NCI-H1694 treated with DMSO at 0.1 percent for 48 hours (cell line): ENCODE results near the gene STOM.

Experiments
- DNase-seq: peaks from one replicate; lab custom pipeline; 2025; lab: John Stamatoyannopoulos, UW

The STOM gene

DNA sequence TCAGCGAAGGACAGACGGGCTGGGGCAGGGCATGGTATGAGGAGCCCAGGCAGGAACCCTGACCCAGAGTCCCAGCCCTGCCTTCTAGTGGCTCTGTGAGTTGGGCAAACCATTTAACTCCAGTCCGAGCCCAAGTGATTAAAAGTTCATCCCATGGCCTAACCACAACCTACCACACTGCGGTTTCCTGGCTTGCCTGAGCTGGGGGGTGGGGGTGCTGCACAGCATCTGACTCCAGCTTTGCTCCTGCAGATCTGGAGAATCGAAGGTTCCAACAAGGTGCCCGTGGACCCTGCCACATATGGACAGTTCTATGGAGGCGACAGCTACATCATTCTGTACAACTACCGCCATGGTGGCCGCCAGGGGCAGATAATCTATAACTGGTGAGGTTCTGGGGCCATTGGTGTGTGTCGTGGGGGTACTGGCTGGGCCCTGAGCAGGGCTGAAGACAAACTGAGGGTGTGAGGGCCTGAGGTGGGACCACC is 49.0 kb downstream of the STOM start:
- no peak for DNase-seq

DNA sequence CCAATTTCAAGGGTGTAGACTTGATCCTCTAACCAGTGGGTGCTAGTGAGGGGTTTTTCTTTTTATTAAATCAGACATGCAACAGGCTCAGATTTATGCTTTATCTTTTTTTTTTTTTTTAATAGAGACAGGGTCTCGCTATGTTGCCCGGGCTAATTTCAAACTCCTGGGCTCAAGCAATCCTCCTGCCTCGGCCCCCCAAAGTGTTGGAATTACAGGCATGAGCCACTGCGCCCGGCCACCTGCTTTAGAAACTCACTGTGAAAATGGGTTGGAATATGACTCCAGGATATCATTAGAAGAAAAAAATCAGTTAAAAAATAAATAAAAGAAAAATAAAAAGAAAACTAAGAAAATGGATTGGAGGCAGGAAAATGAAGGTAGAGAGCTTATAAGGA is 50.7 kb downstream of the STOM start:
- DNase-seq: no peak

DNA sequence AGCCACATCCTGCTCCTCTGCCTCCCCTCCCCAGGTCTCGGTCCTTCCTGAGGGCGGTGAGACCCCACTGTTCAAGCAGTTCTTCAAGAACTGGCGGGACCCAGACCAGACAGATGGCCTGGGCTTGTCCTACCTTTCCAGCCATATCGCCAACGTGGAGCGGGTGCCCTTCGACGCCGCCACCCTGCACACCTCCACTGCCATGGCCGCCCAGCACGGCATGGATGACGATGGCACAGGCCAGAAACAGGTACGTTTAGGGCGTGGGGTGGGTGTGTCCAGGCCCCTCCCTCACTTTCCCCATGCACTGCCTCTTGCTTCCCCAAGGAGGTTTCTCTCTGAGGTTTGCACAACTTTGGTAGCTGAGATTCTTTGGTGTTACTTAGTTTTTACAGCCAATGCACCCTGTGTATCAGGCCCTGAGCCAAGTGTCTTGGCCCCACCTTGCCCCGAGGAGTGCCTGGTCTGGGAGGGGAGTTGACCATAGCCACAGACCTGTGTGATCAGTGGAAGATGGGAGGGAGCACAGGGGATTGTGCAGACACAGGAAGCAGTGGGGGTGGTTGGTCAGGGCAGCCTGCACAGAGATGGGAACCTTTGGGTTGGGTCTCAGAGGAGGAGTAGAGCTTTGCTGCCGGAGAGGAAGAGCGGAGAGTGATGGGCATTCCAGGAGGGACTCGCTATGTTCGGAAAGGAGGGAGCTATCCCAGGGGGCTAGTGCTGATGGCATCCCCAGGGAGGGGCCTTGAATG is 51.2 kb downstream of the STOM start:
- DNase-seq: no peak

DNA sequence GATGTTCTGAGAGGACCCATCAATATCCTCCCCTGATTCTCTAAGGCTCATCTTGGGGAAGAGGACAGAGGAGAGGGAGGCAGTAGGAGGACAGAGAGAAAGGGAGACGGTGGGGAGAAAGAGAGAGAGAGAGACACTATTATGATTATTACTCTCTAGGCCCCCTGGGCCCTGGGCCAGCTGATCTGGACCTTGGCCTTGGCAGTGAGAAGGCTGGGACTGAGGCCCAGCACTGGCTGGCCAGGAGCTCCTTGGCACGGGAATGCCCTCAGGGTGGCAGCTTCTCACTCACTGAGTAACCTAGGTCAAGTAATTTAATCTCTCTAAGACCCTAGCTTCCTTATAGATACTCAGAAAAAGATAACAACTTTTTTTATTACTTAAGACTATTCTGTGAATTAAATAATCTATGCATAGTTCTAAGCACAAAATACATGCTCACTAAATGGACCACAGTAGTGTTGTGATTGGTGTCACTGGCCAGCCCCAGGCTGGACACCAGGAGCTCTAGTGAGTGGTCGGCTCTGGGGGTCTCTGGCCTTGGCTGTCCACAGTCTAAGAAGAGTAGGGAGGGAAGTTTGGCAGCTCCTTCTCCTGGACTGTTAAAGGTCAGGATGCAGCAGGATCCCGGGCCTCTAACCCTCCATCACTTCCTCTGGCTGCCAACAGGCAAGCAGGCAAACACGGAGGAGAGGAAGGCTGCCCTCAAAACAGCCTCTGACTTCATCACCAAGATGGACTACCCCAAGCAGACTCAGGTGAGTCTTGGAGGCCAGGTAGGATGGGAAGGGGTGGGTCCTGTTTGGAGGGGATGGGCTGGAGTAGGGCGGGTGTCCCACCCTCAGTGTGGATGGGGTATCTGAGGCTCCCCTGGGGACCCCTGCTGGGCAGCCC is 52.1 kb downstream of the STOM start:
- DNase-seq: no peak

DNA sequence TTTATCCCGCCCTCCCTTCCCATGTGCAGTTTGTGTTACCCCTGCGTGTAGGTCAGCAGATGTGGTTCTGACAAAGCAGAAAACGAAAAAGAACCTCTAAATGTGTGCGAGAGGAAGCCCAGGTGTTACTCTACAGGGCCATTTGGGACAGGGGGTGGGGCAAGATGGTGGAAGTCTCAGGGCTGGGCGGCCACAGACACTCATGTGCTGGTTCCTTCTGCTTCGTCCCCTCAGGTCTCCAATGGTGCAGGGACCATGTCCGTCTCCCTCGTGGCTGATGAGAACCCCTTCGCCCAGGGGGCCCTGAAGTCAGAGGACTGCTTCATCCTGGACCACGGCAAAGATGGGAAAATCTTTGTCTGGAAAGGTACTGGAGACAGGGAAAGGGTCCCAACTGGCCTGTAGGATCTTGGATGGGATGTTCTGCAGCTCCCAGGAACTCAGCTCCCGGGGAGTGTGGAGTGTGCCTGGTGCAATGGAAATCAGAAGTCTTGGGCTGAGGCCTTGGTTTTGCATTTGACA is 53.1 kb downstream of the STOM start:
- DNase-seq: no peak

DNA sequence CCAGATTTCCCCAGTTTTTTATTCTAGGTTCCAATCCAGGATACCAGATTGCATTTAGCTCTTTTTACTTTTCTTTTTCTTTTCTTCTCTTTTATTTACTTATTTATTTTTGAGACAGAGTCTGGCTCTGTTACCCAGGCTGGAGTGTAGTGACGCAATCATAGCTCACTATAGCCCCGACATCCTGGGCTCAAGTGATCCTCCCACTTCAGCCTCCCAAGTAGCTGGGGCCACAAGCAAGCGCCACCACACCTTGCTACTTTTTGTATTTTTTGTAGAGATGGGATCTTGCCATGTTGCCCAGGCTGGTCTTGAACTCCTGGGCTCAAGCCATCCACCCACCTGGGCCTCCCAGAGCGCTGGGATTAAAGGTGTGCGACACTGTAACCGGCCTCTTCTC is 53.7 kb downstream of the STOM start:
- no peak for DNase-seq

DNA sequence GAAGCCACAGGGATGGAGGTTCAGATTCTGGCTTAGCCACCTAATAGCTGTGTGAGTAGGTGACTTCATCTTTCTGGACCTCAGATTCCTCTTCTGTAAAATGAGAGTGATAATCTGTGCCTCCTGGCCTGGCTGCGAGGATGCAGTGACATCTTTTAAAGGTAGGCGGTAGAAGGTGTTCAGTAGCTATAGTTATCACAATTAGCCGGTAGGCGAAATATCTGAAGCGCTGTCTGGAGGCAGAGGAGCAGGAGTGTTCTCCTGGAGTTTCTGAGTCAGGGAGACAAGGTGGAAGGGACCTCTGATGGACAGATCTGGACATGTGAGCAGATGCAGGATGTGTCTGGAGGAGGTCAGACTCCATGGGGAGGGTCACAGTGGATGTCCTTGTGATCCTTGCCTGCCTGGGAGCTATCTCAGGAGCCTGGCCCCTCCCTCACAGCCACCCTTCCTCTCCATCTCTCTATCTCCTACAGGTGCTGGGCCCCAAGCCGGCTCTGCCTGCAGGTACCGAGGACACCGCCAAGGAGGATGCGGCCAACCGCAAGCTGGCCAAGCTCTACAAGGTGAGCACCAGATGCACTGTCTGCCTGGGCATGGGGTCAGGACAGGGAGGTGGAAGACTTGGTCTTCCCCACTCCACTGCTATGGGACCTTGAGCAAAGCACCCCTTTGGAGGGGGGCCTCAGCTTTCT is 56.4 kb downstream of the STOM start:
- DNase-seq: no peak

DNA sequence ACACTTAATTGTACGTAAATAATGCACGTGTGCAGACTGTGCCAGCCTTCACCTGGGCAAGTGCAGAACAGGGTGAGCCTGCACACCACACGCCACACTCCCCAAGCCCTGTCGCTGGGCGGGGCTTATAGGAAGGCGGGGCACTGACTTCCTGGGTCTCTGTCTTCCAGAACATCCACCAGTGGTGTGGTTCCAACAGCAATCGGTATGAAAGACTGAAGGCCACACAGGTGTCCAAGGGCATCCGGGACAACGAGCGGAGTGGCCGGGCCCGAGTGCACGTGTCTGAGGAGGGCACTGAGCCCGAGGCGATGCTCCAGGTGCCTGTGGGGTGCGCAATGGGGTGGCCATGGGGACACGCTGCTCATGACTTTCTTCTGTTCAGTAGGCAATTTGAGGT is 57.9 kb downstream of the STOM start:
- DNase-seq: no peak

DNA sequence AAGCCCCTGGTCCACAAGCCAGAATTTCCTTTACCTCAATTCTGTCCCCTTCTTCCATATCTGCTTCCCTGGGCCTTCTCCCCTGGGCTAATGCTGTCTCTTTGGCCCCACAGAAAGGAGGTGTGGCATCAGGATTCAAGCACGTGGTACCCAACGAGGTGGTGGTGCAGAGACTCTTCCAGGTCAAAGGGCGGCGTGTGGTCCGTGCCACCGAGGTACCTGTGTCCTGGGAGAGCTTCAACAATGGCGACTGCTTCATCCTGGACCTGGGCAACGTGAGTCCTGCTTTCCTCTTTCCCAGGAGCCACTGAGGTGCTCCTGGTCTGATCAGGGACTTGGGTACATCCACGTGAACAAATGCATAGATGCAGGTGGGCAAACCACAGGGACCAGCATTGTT is 59.5 kb downstream of the STOM start:
- DNase-seq: no peak

DNA sequence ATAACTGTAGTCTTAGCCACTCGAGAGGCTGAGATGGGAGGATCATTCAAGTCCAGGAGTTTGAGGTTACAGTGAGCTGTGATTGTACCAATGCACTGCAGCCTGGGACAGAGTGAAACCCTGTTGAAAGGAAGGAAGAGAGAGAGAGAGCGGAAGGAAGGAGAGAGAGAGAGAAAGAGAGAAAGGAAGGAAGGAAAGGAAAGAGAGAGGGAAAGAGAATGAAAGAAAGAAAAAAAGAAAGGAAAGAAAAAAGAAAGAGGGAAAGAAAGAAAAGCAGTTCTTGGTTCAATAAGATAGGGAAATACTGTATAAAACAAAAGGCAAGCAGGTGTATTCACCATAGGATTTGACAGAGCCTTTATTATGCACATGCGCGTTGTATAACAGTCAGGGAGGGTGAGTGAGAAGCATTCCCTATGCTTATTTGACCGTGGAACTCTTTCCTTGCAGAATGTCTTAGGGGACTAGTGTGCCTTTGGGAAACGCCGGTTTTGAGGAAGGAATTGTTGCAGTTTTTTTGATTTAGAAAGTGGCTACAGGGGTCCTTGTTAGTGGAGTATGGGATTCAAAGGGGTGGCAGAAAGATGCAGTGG is 60.1 kb downstream of the STOM start:
- DNase-seq: no peak

DNA sequence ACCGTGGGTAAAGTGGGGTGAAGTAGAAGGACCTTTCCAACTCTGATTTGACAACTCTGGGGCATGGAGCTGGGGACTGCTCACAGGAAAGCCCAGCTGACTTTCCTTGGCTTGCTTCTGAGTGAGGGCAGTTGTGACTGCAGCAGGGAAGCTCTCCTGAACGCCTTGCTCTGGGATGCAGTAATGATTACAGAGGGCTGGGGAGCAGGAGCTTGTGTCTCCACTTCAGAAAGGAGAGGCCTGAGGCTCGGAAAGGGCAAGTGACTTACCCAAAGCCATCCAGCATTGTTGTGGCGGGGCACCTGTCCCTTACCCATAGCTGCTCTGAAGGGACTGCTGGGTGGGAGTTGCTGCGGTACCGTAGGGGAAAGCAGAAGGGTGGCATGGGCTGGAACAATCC is 60.9 kb downstream of the STOM start:
- no peak for DNase-seq

DNA sequence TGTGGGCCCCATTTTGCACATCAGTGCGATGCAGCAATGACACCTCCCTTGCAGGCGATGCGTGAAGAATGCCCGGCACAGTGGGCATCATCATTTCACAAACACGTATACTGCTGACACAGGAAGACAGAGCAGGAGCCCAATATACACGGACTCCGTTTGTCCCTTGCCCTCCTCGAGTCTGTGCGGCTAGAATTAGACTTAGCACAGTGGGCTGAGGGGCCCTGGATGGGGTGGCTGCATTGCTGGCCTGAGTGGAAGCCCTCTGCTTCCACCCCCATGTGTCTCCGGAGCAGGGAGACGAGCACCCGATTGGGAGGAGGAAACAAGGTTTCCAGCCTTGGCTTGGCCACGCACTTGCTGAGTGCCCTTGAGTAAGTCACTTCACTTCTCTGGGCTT is 61.3 kb downstream of the STOM start:
- no peak for DNase-seq

DNA sequence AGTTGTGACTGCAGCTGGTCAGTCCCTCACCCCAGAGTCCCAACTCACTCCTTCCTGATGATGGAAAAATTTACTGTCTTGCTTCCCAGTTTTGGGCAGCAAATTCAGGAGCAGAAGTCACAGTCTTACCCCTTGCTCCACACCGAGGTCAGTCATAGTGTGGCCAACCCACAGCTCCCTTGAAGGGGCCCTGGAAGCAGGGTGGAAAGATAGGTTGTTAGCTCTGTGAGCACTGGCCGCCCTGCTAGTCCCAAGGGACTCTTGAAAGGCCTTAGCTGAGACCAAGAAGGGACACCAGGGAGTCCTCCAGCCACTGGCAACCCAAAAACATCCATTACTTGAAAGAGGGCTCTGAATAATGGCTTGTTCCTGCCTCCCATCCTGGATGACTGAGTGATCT is 62.1 kb downstream of the STOM start:
- no peak for DNase-seq

DNA sequence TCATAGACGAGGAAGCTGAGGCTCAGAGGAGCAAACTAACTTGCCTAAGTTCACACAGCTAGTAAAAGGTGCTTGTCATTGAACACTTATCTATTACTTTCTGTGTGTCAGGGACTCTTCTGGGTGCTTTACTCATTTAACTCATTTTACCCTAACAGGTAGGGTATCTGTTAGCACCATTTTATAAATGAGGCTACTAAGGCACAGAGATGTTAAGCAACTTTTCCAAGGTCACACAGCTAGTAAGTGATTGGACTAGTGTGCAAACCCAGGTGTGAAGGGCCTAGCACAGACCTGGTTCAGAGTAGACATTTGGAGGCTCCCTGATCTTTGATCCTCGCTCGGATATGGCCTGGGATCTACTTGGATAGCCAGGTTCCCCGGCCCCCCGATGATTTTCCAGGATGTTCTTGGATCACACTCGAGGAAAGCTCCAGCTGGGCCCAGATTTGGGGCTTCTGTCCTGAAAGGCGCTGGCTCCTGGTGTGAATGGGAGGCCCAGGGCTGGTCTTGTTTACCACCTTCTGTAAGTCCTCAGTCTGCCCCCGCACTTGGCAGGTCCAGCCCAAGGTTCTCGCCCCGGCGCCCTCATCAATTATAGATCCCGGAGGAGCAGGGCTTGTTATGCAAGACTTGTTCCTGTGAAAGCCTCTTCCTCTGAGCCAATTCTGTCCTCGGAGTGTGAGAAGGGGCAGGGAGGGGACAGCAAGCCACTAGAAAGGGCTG is 64.6 kb downstream of the STOM start:
- no peak for DNase-seq

DNA sequence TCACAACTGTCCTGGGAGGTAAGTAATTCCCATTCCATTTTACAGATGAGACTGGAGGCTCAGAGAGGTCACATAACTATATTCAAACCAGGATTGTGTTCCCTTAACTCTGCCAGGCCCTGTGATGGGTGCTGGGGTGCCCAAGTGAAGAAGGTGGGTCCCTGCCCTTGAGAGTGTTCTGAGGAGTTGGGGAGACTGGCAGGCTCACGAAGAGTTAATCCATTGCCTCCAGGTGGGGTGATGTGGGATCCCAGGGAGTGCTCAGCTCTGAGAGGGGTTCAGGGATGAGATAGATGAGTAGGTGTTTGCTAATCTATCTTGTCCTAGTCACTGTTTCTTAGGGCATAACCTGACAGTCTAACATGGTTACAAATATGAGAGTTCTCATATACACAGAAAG is 65.3 kb downstream of the STOM start:
- no peak for DNase-seq

DNA sequence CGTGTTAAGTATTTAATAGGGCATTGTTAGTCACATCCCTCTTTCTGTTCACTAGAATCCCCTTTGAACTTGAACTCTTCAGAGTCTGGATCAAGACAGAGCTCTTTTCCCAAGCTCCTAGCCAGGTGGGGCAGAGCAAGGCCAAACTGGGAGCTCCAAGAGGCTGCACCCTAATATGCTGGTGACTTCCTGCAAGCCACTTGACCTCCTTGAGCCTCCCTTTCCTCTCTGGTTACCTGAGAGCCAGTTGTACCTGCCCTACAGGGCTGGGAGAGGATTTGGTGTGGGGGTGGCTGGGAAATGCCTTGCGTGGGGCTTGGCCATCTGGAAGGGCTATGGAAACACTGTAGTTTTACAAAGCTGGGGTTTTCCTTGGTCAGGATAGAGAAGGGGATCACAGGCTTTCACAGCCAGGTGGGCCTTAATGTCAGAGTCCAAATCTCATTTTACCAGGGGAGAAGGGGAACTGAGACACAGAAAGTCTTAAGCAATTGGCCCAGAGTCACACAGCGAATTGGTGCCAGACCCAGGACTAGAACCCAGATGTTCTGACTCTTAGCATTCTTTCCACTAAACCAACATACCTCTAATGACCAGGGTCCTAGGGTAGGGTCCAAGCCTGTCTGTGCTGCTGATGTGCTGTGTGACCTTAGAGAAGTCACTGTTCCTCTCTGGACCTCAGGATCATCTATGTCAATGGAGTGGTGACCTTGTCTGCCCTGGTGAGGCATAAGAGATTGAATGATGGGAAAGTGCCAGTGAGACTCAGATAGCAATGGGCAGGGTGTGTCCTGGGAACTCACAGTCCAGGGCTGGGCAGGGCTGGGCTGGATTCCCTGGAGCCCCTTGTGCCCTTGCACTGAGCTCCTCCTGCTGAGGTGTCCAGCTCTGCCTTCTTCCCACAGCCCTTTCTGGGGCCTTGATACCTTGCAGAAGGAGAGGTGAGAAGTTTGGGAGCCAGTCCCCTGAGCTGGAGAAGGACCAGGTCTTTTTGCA is 66.3 kb downstream of the STOM start:
- no peak for DNase-seq

DNA sequence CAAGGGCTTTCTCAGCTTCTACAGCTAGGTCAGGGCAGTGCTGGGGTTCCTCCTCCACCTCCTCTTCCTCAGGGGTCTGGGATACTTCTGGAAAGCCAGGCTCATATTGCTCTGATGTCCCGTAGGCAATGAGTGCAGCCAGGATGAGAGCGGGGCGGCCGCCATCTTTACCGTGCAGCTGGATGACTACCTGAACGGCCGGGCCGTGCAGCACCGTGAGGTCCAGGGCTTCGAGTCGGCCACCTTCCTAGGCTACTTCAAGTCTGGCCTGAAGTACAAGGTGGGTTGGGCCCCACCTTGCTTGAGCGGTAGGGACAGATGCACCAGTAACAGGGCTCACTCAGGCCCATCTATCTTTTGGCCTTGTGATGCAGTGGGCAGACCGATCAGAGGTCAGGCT is 67.3 kb downstream of the STOM start:
- no peak for DNase-seq

DNA sequence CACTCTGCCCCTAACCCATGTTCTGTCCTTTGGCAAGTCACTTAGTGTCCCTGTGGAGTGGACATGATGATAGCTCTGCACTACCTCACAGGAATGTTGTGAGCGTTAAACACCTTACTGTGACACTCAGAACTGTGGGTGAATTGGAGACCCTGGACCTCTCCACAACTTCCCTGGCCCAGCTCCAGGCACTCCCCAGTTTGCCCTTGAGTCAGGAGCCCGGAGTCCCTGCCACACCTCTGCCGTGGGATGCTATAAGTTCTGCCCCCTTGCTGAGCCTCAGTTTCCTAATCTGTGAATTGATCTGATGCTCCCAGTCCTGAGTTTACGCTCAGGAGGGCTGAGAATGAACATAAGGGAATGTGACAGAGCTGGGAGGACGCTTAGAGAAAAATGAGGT is 67.7 kb downstream of the STOM start:
- DNase-seq: no peak

DNA sequence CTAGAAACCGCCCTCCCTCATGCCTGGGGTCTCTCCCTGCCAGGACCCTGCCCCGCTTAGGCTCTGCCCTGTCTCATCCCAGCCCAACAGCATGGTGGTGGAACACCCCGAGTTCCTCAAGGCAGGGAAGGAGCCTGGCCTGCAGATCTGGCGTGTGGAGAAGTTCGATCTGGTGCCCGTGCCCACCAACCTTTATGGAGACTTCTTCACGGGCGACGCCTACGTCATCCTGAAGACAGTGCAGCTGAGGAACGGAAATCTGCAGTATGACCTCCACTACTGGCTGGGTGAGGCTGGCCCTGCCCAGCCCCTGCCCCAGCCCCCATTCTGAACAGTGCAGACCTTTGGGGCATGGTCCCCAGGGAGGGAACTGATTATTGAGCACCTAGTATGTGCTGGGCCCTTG is 68.2 kb downstream of the STOM start:
- no peak for DNase-seq
